Karpas-422 (cell line): ENCODE measurements around the gene ARID3A. TPM values are rescaled to one million over a fixed set of nuclear protein-coding genes. Genes with fewer than 3 reads are reported as not detected.

Experiments used
- DNase-seq: peaks from one replicate; pipeline ENCODE4 v3.0.0-alpha.2; 2015
- H2AFZ ChIP-seq: fragments of 200-600 bp; sonication (generic); 2 replicates; pipeline ENCODE4 v1.6.1; 2014; ENCODE audit warnings: antibody characterized with exemption, low read length, mixed read lengths
- H3K27ac ChIP-seq: fragments of 200-600 bp; sonication (generic); 2 replicates; pipeline ENCODE4 v1.5.1; 2014; ENCODE audit warnings: mild to moderate bottlenecking, low read length, moderate library complexity
- H3K27me3 ChIP-seq: fragments of 200-600 bp; sonication (generic); 2 replicates; pipeline ENCODE4 v1.6.1; 2014; ENCODE audit warnings: low read length, mixed read lengths
- H3K36me3 ChIP-seq: fragments of 200-600 bp; sonication (generic); 2 replicates; pipeline ENCODE4 v1.6.1; 2014; ENCODE audit warnings: low read length, mixed read lengths; ENCODE audit not compliant: insufficient read depth
- H3K4me1 ChIP-seq: fragments of 200-600 bp; sonication (generic); 2 replicates; pipeline ENCODE4 v1.6.1; 2014; ENCODE audit warnings: mild to moderate bottlenecking, low read length, mixed read lengths
- H3K4me2 ChIP-seq: fragments of 200-600 bp; sonication (generic); 2 replicates; pipeline ENCODE4 v1.6.1; 2014; ENCODE audit warnings: low read length, low read depth, mild to moderate bottlenecking; ENCODE audit not compliant: poor library complexity, severe bottlenecking
- H3K4me3 ChIP-seq: fragments of 200-600 bp; sonication (generic); 2 replicates; pipeline ENCODE4 v1.5.1; 2014; ENCODE audit warnings: mild to moderate bottlenecking, antibody characterized with exemption, low read length, mixed read lengths
- H3K79me2 ChIP-seq: fragments of 200-600 bp; sonication (generic); 2 replicates; pipeline ENCODE4 v1.6.1; 2014; ENCODE audit warnings: mild to moderate bottlenecking, low read length, mixed read lengths
- H3K9ac ChIP-seq: fragments of 200-600 bp; sonication (generic); 2 replicates; pipeline ENCODE4 v1.6.0; 2014; ENCODE audit warnings: low read length
- H3K9me2 ChIP-seq: fragments of 200-600 bp; sonication (generic), shearing (Covaris generic); replicated peaks from 2 replicates; pipeline ENCODE4 v1.6.0; 2014; ENCODE audit warnings: mild to moderate bottlenecking, low read length, moderate library complexity; ENCODE audit not compliant: insufficient read depth
- H3K9me3 ChIP-seq: fragments of 300-700, 200-600 bp; sonication (generic); 2 replicates; pipeline ENCODE4 v1.6.1; 2014; ENCODE audit warnings: low read length, mixed read lengths
- H4K20me1 ChIP-seq: fragments of 200-600 bp; sonication (generic); 2 replicates; pipeline ENCODE4 v1.6.1; 2014; ENCODE audit warnings: mild to moderate bottlenecking, antibody characterized with exemption, low read length, low read depth; ENCODE audit not compliant: insufficient read depth
- total RNA-seq: library from RNA; depleted of rRNA; stranded (reverse); fragments of >200 nt; shearing (Covaris generic); gene quantifications from 2 replicates; pipeline ENCODE4 v1.2.3, GENCODE V29; 2014; ENCODE audit warnings: low replicate concordance

Gene ARID3A
- total RNA-seq, 1 experiment from 2014 or later: 2.0 TPM

GRCh38 chr19:1001538-1002166 lies 75.8 kb downstream of the ARID3A start:
- Histone ChIP-seq H3K27me3 (no peaks in the 10 kb centered on the region), H3K79me2 (no peaks in the 10 kb centered on the region), H3K9ac (no peak overlapping the region), H3K4me1 (no peaks in the 10 kb centered on the region), H3K27ac (no peak overlapping the region), H3K9me2 (no peaks in the 10 kb centered on the region), H3K9me3 (no peaks in the 10 kb centered on the region), H3K4me3 (no peak overlapping the region), H2AFZ (no peak overlapping the region), H3K36me3 (no peaks in the 10 kb centered on the region), H4K20me1 (peaks cover 9% of the 10 kb centered on the region; the same call in 1 of the 2 replicates), H3K4me2 (no peak overlapping the region)
- DNase-seq: peak; percentile 82

- H3K27ac ChIP-seq: no peak overlapping the region
- H3K9me3 ChIP-seq: no peaks in the 10 kb centered on the region
- peaks cover 9% of the 10 kb centered on the region; the same call in 1 of the 2 replicates for H4K20me1 ChIP-seq
- no peak overlapping the region for H3K4me3 ChIP-seq
- no peaks in the 10 kb centered on the region for H3K27me3 ChIP-seq
- no peaks in the 10 kb centered on the region for H3K9me2 ChIP-seq
- DNase-seq: no peak
- H3K4me1 ChIP-seq: no peaks in the 10 kb centered on the region
- H3K79me2 ChIP-seq: no peaks in the 10 kb centered on the region
- no peak overlapping the region for H3K9ac ChIP-seq
- H3K36me3 ChIP-seq: no peaks in the 10 kb centered on the region
- no peak overlapping the region for H3K4me2 ChIP-seq
- no peak overlapping the region for H2AFZ ChIP-seq
These were observed 76.8 kb downstream of the ARID3A start for GRCh38 chr19:1002600-1002999.

- no peak overlapping the region for H3K4me3 ChIP-seq
- no peak overlapping the region for H3K4me2 ChIP-seq
- no peaks in the 10 kb centered on the region for H3K9me3 ChIP-seq
- no peak overlapping the region for H3K9ac ChIP-seq
- no peaks in the 10 kb centered on the region for H3K9me2 ChIP-seq
- peaks cover 9% of the 10 kb centered on the region; the same call in 1 of the 2 replicates for H4K20me1 ChIP-seq
- H3K4me1 ChIP-seq: no peaks in the 10 kb centered on the region
- no peaks in the 10 kb centered on the region for H3K27me3 ChIP-seq
- H2AFZ ChIP-seq: no peak overlapping the region
- H3K27ac ChIP-seq: no peak overlapping the region
- H3K36me3 ChIP-seq: no peaks in the 10 kb centered on the region
- H3K79me2 ChIP-seq: no peaks in the 10 kb centered on the region
- no peak for DNase-seq
These were observed 77.4 kb downstream of the ARID3A start for GRCh38 chr19:1003283-1003682.

GRCh38 chr19:1004204-1004802 lies 78.5 kb downstream of the ARID3A start:
- Histone ChIP-seq H4K20me1 (peaks cover 5% of the 10 kb centered on the region; the same call in 1 of the 2 replicates), H3K9me3 (no peaks in the 10 kb centered on the region), H2AFZ (no peak overlapping the region), H3K9ac (no peak overlapping the region), H3K27ac (no peak overlapping the region), H3K79me2 (no peaks in the 10 kb centered on the region), H3K4me3 (no peak overlapping the region), H3K4me1 (no peaks in the 10 kb centered on the region), H3K27me3 (no peaks in the 10 kb centered on the region), H3K9me2 (no peaks in the 10 kb centered on the region), H3K4me2 (no peak overlapping the region), H3K36me3 (no peaks in the 10 kb centered on the region)
- no peak for DNase-seq

GRCh38 chr19:1004803-1005664 lies 79.2 kb downstream of the ARID3A start:
- H3K4me2 ChIP-seq: no peak overlapping the region
- H4K20me1 ChIP-seq: peaks cover 5% of the 10 kb centered on the region; the same call in 1 of the 2 replicates
- no peak overlapping the region for H2AFZ ChIP-seq
- H3K4me1 ChIP-seq: no peaks in the 10 kb centered on the region
- H3K9me3 ChIP-seq: no peaks in the 10 kb centered on the region
- H3K79me2 ChIP-seq: no peaks in the 10 kb centered on the region
- DNase-seq: no peak
- no peaks in the 10 kb centered on the region for H3K36me3 ChIP-seq
- no peak overlapping the region for H3K9ac ChIP-seq
- no peak overlapping the region for H3K27ac ChIP-seq
- H3K4me3 ChIP-seq: no peak overlapping the region
- no peaks in the 10 kb centered on the region for H3K9me2 ChIP-seq
- H3K27me3 ChIP-seq: no peaks in the 10 kb centered on the region

GRCh38 chr19:1006711-1007398 lies 81.0 kb downstream of the ARID3A start:
- Histone ChIP-seq H3K9me3 (no peaks in the 10 kb centered on the region), H2AFZ (no peak overlapping the region), H3K27ac (no peak overlapping the region), H3K9ac (no peak overlapping the region), H4K20me1 (no peaks in the 10 kb centered on the region), H3K4me3 (no peak overlapping the region), H3K27me3 (no peaks in the 10 kb centered on the region), H3K4me1 (no peaks in the 10 kb centered on the region), H3K4me2 (no peak overlapping the region), H3K36me3 (no peaks in the 10 kb centered on the region), H3K79me2 (no peaks in the 10 kb centered on the region), H3K9me2 (no peaks in the 10 kb centered on the region)
- DNase-seq: no peak

GRCh38 chr19:1007399-1008251 lies 81.8 kb downstream of the ARID3A start:
- H2AFZ ChIP-seq: no peak overlapping the region
- H3K27ac ChIP-seq: no peak overlapping the region
- H3K9ac ChIP-seq: no peak overlapping the region
- H3K4me1 ChIP-seq: no peaks in the 10 kb centered on the region
- H4K20me1 ChIP-seq: no peaks in the 10 kb centered on the region
- no peak overlapping the region for H3K4me2 ChIP-seq
- H3K9me3 ChIP-seq: no peaks in the 10 kb centered on the region
- DNase-seq: no peak
- no peaks in the 10 kb centered on the region for H3K36me3 ChIP-seq
- no peaks in the 10 kb centered on the region for H3K79me2 ChIP-seq
- no peak overlapping the region for H3K4me3 ChIP-seq
- H3K27me3 ChIP-seq: no peaks in the 10 kb centered on the region
- H3K9me2 ChIP-seq: no peaks in the 10 kb centered on the region
